Pons (tissue), 1 donor: Measurements from ENCODE around the gene TSPAN9.
A peak's percentile ranks its signal among the peaks of the same experiment; 100 is the strongest.

Experiments used
- DNase-seq: peaks from one replicate; pipeline ENCODE4 v3.0.0-alpha.2; 2016; ENCODE audit warnings: low spot score

Gene TSPAN9

DNA sequence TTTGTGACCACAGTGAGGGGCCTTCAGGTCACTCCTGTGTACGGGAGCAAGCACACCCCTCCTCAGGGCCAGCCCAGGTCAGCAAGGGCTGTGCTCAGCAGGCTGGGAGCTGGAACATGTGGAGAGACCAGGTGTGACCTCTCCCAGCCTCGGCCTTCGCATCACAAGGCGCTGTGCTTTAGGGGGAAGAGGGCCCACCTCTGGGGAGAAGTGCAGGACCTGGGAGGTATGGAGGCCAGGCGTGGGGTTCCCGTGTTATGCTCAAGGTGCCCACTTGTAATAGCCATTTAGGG is 219.2 kb downstream of the TSPAN9 start:
- no peak for DNase-seq

DNA sequence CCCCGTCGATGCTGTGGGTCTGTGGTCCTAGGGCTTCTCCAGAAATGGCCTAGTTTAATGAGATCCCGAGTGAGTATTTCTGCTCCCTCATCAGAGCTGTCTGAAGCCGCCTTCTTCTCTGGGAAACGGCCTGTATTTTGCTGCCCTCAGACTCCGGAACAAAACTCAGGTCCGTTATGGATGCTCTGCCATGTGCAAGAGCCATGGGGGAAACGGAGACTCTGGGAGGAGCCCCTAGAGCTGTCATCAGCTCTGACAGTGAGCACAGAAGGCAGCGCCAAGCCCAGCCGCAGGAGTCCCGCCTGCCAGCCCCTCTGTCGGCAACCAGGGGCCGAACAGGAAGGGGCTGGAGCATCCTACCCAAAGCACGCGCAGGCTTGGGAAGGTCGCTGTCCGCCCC is 221.4 kb downstream of the TSPAN9 start:
- DNase-seq: no peak

DNA sequence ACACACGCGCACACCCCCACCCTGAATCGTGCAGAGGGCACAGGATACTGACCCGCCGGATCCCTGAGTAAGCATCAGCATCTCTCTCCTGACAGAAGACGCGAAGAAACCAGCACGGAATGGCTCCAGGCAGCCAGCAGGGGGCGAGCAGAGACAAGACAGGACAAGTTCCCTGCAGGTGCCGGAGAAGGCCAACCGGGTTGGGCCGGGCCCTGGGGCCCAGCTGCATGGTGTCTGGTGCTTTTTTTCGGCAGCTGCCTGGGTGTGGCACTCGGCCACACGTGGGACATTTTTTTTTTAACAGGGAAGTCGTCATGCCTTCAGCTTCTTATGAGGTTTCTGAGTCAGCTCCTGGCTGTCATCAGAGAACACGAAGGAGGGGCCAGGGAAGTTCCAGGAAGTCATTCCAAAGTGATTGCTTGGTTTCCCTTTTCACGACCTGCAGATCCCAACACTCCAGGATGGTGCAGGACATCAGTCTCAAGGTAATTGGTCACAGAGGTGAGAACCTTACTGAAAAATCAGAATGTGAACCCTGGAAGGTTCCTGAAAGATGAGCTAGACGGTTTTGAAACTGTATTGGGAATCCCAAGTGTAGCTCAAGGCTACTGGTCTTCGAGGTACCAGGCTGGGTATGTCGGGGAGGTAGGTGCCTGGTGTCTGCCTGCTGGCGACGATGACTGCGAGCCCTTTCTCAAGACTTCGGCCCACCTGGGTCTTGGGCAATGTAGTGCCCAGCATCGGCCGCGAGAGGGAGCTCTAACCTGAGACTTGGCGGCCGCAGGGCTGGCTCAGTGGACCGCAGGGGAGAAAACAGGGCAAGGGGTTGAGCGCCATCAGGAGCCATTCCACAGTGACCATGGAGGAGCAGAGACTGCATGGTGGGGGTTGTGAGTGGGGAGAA is 223.0 kb downstream of the TSPAN9 start:
- peak; percentile 82 for DNase-seq

DNA sequence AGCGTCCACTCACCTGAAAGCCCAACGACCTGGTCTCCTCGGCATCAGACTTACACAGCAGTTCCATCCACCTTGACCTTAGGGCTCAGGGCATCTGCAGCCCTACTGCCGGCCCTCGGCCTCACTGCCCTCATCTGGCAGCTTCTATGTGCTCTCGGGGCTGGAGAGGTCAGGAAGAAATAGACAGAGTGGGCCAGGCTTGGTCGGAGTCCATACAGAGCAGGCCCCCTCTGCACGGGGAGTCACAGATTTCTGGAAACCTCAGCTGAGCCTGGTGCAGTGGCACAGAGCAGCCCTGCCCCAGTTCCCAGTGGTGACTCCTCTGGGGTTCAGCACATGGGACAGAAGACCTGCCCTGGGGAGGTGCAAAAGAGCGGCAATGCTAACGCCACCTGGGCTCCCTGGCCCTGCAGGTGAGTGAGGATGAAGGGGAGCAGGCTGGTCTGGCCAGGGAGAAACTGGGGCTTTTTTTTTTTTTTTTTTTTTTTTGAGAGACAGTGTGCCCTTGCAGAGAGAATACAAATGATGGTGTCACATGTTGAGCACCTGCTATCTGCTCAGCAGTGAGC is 223.7 kb downstream of the TSPAN9 start:
- no peak for DNase-seq

GRCh38 chr12:3302401-3303041 is 225.3 kb downstream of the TSPAN9 start:
- no peak for DNase-seq

GRCh38 chr12:3303410-3304136 is 226.4 kb downstream of the TSPAN9 start:
- DNase-seq: no peak

DNA sequence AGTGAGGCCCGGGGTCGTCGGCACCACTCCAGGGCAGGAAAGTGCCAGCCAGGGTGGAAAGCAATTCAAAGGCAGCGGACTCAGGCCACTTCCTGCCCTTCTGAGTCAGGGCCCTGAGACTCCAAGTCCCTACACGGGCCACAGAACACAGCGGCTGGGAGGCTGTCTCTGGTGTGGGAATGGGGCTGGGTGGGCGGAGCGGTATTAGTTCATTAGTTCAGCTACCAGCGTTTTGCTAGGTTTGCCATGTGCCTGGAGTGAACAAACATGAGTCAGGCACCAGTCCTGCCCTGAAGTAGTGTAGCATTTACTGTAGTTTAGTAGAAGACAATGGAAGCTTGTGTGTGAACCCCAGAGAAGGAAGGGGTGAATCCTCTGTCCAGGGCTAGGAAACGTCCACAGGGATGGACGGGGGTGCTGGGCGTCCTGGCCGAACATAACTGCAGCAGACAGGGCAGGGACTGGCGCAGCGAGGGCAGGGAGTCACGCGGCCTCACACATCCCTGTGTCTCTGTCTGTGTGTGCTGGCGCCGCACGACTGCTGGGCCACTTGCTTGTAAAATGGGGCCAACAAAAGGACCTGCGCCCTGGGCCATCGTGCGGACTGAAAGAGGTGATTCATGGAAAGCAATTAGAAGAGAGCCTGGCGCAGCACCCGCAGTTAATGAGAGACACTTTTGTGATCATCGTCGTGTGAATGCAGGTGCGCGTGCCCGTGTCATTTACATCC is 227.4 kb downstream of the TSPAN9 start:
- DNase-seq: peak; percentile 12

DNA sequence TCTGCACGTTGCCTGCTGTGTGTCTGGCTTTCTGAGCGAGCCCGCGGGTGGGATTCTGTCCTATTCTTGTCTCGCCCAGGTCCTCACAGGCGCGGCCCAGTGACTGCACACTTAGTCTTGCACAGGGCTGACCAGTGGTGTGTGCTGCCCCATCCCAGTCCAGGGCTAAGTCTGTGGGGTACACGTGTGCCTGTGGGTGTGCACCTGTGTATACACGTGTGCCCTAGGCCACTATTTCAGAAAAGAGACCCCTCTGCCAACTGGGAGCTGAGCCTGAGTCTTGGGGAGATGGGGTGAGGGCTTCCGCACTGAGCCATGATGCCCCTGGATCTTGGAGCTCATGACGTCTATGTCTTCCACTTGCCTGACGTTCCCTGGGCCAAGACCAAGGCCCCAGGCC is 228.3 kb downstream of the TSPAN9 start:
- no peak for DNase-seq

- DNase-seq: no peak
Observed at GRCh38 chr12:3305904-3306619, 228.9 kb downstream of the TSPAN9 start.

DNA sequence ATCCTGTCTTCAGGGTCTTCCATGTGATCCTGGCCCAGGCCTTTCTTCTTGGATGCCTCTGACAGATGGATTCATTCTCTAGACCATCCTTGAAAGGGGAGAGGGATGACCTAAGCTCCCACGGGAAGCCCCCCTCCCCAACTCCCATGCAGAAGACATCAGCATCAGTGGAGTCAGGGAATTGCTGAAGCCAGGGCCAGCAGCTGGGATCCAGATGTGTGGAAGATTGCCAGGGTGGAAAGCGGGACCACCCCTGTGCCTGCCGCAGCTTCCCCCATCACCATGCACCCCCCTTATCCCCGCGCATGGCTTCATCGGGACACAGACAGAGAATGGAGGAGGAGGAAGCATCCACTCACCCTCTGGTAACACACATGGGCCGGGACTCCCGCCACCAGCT is 230.2 kb downstream of the TSPAN9 start:
- DNase-seq: no peak

GRCh38 chr12:3308063-3308462 is 230.9 kb downstream of the TSPAN9 start:
- DNase-seq: no peak

- no peak for DNase-seq
Observed at GRCh38 chr12:3308609-3309008, 231.4 kb downstream of the TSPAN9 start.

DNA sequence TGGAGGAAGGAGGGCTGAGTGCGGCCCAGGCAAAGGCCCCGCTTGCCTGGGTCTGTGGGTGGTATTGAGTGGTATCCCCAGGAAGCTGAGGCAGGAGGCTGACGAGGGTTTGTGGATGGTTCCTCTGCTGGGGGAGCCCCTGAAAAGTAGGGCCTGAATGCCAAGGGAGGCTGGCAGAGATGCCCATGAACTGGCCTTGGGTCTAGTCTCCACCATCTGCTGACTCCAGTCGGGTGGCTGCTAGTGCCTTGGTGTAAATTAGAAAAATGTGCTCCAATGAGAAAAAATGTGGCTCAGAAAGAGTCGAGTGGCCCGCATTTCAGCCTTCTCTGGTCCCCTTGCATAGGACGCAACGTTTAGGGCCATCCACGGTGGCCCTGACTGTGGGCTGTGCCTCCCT is 232.6 kb downstream of the TSPAN9 start:
- DNase-seq: no peak

- DNase-seq: no peak
Observed at GRCh38 chr12:3310271-3311026, 233.3 kb downstream of the TSPAN9 start.

- no peak for DNase-seq
Observed at GRCh38 chr12:3311027-3311402, 233.8 kb downstream of the TSPAN9 start.

DNA sequence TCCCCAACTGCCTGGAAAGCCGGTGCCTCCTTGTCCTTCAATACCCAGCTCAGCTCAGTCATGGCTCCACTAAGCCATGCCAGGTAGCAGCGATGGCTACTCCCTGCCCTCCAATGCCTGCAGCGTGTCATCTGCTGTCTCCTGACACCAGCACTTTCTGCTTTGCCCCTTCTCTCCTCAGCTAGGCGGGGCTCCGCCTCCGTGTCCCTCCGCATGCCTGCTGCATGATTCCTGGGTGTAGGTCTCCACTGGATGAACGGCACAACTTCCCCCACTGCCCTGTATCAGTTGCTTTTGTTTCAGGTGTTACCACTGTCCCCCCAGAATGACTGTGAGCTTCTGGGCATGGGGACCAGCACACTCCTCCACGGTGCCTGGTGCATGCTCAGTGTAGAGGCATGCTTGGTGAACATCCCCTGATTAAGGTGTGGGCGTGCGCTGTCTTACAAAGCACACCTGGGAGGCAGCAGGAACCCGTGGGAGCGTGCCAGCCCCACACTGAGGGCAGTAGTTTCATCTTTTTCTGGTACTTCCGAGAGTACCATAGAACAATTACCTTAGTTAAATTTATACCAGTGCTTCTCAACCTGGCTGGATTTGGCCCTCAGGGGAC is 234.4 kb downstream of the TSPAN9 start:
- DNase-seq: no peak

GRCh38 chr12:3313066-3313465 is 235.9 kb downstream of the TSPAN9 start:
- DNase-seq: no peak

- DNase-seq: peak; percentile 67
Observed at GRCh38 chr12:3313675-3314663, 236.8 kb downstream of the TSPAN9 start.

GRCh38 chr12:3315201-3315661 is 238.1 kb downstream of the TSPAN9 start:
- DNase-seq: no peak
